IMR-90 (cell line): ENCODE data around the gene PEAK3. TPM values are rescaled to one million over a fixed set of nuclear protein-coding genes. Genes with fewer than 3 reads are reported as not detected.

Experiments
- ATAC-seq: fragments of 200-7000 bp; cut with Tn5 transposase; 2 replicates; pipeline ENCODE4 v1.9.1; 2020; ENCODE audit warnings: low read depth, mild to moderate bottlenecking, moderate library complexity
- BruUV-seq: library from RNA; stranded (reverse); fragments of 400-500 nt; replicated peaks from 2 replicates; lab custom pipeline; 2021; lab: Mats Ljungman, UMichigan
- CTCF ChIA-PET: fragments of 300-600 bp; formaldehyde crosslinking; extraction: SDS; loops from one replicate; lab custom pipeline; 2021; ENCODE audit warnings: antibody characterized with exemption; lab: Yijun Ruan, JAX
- POLR2A ChIA-PET: fragments of 300-600 bp; sonication (Branson Sonifier 250); formaldehyde crosslinking; loops from one replicate; lab custom pipeline; 2022; ENCODE audit warnings: antibody characterized with exemption; ENCODE audit not compliant: unreplicated experiment; lab: Charles Lee
- DNase-seq: peaks from one replicate; pipeline ENCODE4 v3.0.0; 2013
- H2AFZ ChIP-seq: replicated peaks from 2 replicates; pipeline ENCODE3; 2013; ENCODE audit warnings: low read length, mild to moderate bottlenecking; ENCODE audit not compliant: poor library complexity
- H2AK5ac ChIP-seq: 2 replicates; pipeline ENCODE4 v1.6.1; 2013; ENCODE audit warnings: low read depth, low read length, inconsistent platforms
- H2AK9ac ChIP-seq: replicated peaks from 2 replicates; pipeline ENCODE3; 2013; ENCODE audit warnings: mild to moderate bottlenecking, low read depth, low read length, moderate library complexity; ENCODE audit not compliant: poor library complexity
- H2BK120ac ChIP-seq: 2 replicates; pipeline ENCODE4 v1.6.1; 2013; ENCODE audit warnings: low read depth, low read length, inconsistent platforms
- H2BK15ac ChIP-seq: 3 replicates; pipeline ENCODE4 v1.6.1; 2013; ENCODE audit warnings: low read depth, low read length, inconsistent platforms
- H2BK20ac ChIP-seq: 2 replicates; pipeline ENCODE4 v1.6.1; 2013; ENCODE audit warnings: low read depth, mild to moderate bottlenecking, inconsistent platforms, low read length, moderate library complexity
- H2BK5ac ChIP-seq: 2 replicates; pipeline ENCODE4 v1.6.1; 2013; ENCODE audit warnings: mild to moderate bottlenecking, low read depth, low read length, inconsistent platforms; ENCODE audit not compliant: poor library complexity, severe bottlenecking
- H3K14ac ChIP-seq: replicated peaks from 2 replicates; pipeline ENCODE4 v1.6.1; 2013; ENCODE audit warnings: low read depth, low read length, inconsistent platforms
- H3K18ac ChIP-seq: 2 replicates; pipeline ENCODE4 v1.6.1; 2013; ENCODE audit warnings: low read depth, low read length, control low read depth
- H3K23ac ChIP-seq: 2 replicates; pipeline ENCODE4 v1.6.1; 2013; ENCODE audit warnings: low read depth, low read length, inconsistent platforms
- H3K27ac ChIP-seq: 2 replicates; pipeline ENCODE4 v1.5.1; 2013; ENCODE audit warnings: mild to moderate bottlenecking, control low read depth, low read length; ENCODE audit not compliant: insufficient read depth
- H3K27me3 ChIP-seq: 2 replicates; pipeline ENCODE4 v1.6.1; 2013; ENCODE audit warnings: low read length; ENCODE audit not compliant: control insufficient read depth, insufficient read depth
- H3K36me3 ChIP-seq: 2 replicates; pipeline ENCODE4 v1.6.1; 2013; ENCODE audit warnings: low read length, mixed read lengths; ENCODE audit not compliant: control insufficient read depth, insufficient read depth
- H3K4ac ChIP-seq: 2 replicates; pipeline ENCODE4 v1.6.1; 2013; ENCODE audit warnings: low read depth, low read length, inconsistent platforms
- H3K4me1 ChIP-seq: 2 replicates; pipeline ENCODE4 v1.6.1; 2013; ENCODE audit warnings: low read length, mixed read lengths; ENCODE audit not compliant: control insufficient read depth, insufficient read depth
- H3K4me2 ChIP-seq: 2 replicates; pipeline ENCODE4 v1.6.1; 2013; ENCODE audit warnings: low read depth, mild to moderate bottlenecking, control low read depth, low read length, moderate library complexity
- H3K4me3 ChIP-seq: 2 replicates; pipeline ENCODE4 v1.5.1; 2013; ENCODE audit warnings: low read depth, mild to moderate bottlenecking, control low read depth, low read length, moderate library complexity; ENCODE audit not compliant: insufficient read depth
- H3K56ac ChIP-seq: 2 replicates; pipeline ENCODE4 v1.6.1; 2013; ENCODE audit warnings: low read length, inconsistent platforms; ENCODE audit not compliant: insufficient read depth; ENCODE audit errors: extremely low read depth
- H3K79me1 ChIP-seq, 2 experiments: 2 replicates each; pipeline ENCODE4 v1.6.1; 2013; ENCODE audit warnings: low read length in 2 of 2, inconsistent platforms in 1 of 2, low read depth in 1 of 2
- H3K9ac ChIP-seq: 2 replicates; pipeline ENCODE4 v1.6.1; 2013; ENCODE audit warnings: low read depth, low read length, control low read depth
- H3K9me1 ChIP-seq: 2 replicates; pipeline ENCODE4 v1.6.1; 2013; ENCODE audit warnings: low read length, inconsistent platforms; ENCODE audit not compliant: insufficient read depth
- H3K9me3 ChIP-seq: 2 replicates; pipeline ENCODE4 v1.6.1; 2013; ENCODE audit warnings: low read length; ENCODE audit not compliant: control insufficient read depth, insufficient read depth
- H4K20me1 ChIP-seq: 2 replicates; pipeline ENCODE4 v1.6.1; 2013; ENCODE audit warnings: low read length, inconsistent platforms; ENCODE audit not compliant: insufficient read depth
- H4K5ac ChIP-seq: 2 replicates; pipeline ENCODE4 v1.6.1; 2013; ENCODE audit warnings: mild to moderate bottlenecking, low read depth, low read length, control low read depth
- H4K8ac ChIP-seq, 2 experiments: 2 replicates each; pipeline ENCODE4 v1.6.1; 2013; ENCODE audit warnings: low read depth in 2 of 2, low read length in 2 of 2, control low read depth in 1 of 2, inconsistent platforms in 1 of 2
- H4K91ac ChIP-seq: 2 replicates; pipeline ENCODE4 v1.6.1; 2013; ENCODE audit warnings: low read depth, low read length, inconsistent platforms; ENCODE audit not compliant: insufficient read depth
- CEBPB ChIP-seq: IDR thresholded peaks from 2 replicates; pipeline ENCODE4 v1.6.1; 2012; ENCODE audit warnings: low read depth, low read length, improper control_type of control experiment
- CHD1 ChIP-seq: IDR thresholded peaks from 2 replicates; pipeline ENCODE4 v1.6.1; 2012; ENCODE audit warnings: low read depth, low read length, improper control_type of control experiment
- MAFK ChIP-seq: IDR thresholded peaks from 2 replicates; pipeline ENCODE4 v1.6.1; 2012; ENCODE audit warnings: low read depth, low read length, improper control_type of control experiment
- MXI1 ChIP-seq: IDR thresholded peaks from 2 replicates; pipeline ENCODE4 v1.6.1; 2012; ENCODE audit warnings: low read depth, mild to moderate bottlenecking, low read length, moderate library complexity, borderline replicate concordance
- NFE2L2 ChIP-seq: fragments of 150-350 bp; IDR thresholded peaks from 2 replicates; pipeline ENCODE4 v1.6.1; 2016; ENCODE audit warnings: low read depth, mild to moderate bottlenecking, low read length
- SMC3 ChIP-seq: fragments of 150-350 bp; IDR thresholded peaks from 2 replicates; pipeline ENCODE4 v1.6.1; 2016; ENCODE audit warnings: low read depth, mild to moderate bottlenecking, antibody characterized with exemption, low read length, moderate library complexity
- WGBS, 2 experiments: methylation state at CpG; one replicate each; pipeline versions ENCODE4 v1.1.5 to v1.1.7; 2013; ENCODE audit warnings: missing lambda C conversion rate in 2 of 2; ENCODE audit not compliant: insufficient read length in 1 of 2; ENCODE audit errors: extremely low coverage in 2 of 2; 5-methylcytosine and 5-hydroxymethylcytosine counted together
- dilution Hi-C: fragments of 300-500 bp; cut with HindIII; formaldehyde crosslinking; loops from one replicate; pipeline ENCODE4 v1.14.3; 2018; ENCODE audit warnings: low sequenced_read_pairs; ENCODE audit not compliant: unreplicated experiment
- in situ Hi-C: fragments of 300-500 bp; cut with MboI; formaldehyde crosslinking; loops from 3 replicates; pipeline ENCODE4 v1.14.3; 2019; ENCODE audit warnings: low sequenced_read_pairs, inconsistent platforms, mixed read lengths
- intact Hi-C: fragments of 100-400 bp; cut with micrococcal nuclease; formaldehyde crosslinking; loops from 2 replicates; pipeline ENCODE4 v1.10.0; 2022
- polyA plus RNA-seq, 3 experiments: library from polyadenylated mRNA; depleted of rRNA; stranded (reverse); fragments of >200 nt; gene quantifications; 2 replicates each; pipeline ENCODE4 v1.2.3, GENCODE V29; 2012; ENCODE audit warnings: low replicate concordance in 1 of 3
- total RNA-seq: library from RNA; depleted of rRNA; stranded (reverse); fragments of >200 nt; gene quantifications from 2 replicates; pipeline ENCODE4 v1.2.3, GENCODE V29; 2012

The PEAK3 gene
- total and polyA plus RNA-seq, 2 of the 4 experiments (the other 2 are of a cell fraction): under 0.01 to 0.09 TPM

DNA sequence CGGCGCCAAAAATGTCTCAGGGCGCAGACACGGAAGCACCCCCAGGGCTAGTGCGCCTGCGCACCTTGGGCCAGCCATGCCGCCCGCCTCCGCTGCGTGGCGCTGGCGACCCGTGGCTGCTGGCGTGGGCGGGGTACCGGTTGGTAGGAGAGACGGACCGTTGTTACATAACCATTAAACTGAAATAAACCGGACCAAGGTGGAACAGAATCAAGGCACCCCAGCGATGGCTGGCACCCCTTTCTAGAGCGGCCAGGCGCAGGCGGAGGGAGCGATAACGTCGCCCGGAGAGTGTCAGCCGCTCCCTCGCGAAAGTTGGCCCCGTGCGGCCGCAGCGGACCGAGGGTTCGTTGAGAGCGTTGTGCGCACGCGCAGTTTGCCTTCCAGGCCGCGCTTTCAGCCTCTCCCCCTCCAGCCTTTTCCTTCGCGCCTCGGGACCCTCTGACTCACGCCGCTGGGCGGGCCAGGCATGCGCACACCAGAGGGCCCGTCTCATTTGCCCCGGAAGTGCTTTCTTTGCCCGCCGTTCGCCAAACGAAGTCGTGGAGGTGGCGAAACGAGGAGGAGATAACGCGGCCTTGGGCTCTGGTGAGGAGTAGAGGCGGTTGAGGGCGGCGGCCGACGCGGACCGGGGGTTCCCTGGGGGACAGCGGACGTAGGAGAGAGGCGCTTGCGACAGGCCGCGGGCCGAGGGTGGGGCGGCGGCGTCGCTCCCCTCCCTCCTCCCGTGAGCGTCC is 45.5 kb downstream of the PEAK3 start, which contains the start of the genes PLEKHJ1 and SF3A2 (continued):
- peak; percentile 74 for TF ChIP-seq SMC3
- TF ChIP-seq MAFK: no peak
- no peak for TF ChIP-seq CHD1

DNA sequence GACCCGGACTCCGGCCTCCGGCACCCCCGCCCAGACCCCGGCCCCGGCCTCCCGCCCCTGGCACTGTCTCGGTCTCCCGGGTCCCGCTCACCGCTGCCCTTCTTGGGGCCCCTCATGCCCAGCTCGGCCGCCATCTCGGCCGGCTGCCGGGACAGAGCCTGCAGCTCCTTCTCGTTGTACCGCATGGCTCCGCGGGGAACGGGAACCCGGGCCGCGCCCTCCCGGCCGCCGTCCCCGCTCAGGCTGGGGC is 46.0 kb downstream of the PEAK3 start:
- Histone ChIP-seq H3K4me1 (peaks cover 20% of the 10 kb centered on the region), H3K14ac (peak overlapping the region; percentile 30; the same call in 1 of the 2 replicates), H2AK9ac (peak overlapping the region; percentile 90), H3K27ac (peak overlapping the region; percentile 73), H4K91ac (no peak overlapping the region; the same call in 1 of the 2 replicates), H3K9me3 (no peaks in the 10 kb centered on the region), H3K4me2 (no peak overlapping the region), H3K23ac (0 out of 2 replicates have a peak overlapping the region, but pooled peaks have one; percentile 50), H3K9ac (peak overlapping the region; percentile 75), H4K8ac (peak overlapping the region in 1 of 2 experiments; percentile 62; a peak in 2 of 4 replicates), H3K79me1 (peaks cover 0 to 67% of the 10 kb centered on the region in 2 experiments; a peak in 3 of 4 replicates), H3K56ac (no peak overlapping the region), H3K36me3 (peaks cover 26% of the 10 kb centered on the region), H4K20me1 (peaks cover 47% of the 10 kb centered on the region), H3K4me3 (peak overlapping the region; percentile 67), H3K18ac (no peak overlapping the region), H4K5ac (no peak overlapping the region), H2BK15ac (no peak overlapping the region), H2BK5ac (peak overlapping the region; percentile 29), H2BK20ac (no peak overlapping the region), H3K4ac (peak overlapping the region; percentile 59; the same call in 1 of the 2 replicates), H2AFZ (peak overlapping the region; percentile 99), H3K9me1 (peaks cover 13% of the 10 kb centered on the region), H3K27me3 (no peaks in the 10 kb centered on the region), H2BK120ac (no peak overlapping the region), H2AK5ac (no peak overlapping the region)
- POLR2A ChIA-PET: no interaction called here
- CTCF ChIA-PET: interaction anchor here (0.6 to 1.0 kb wide), 4 partner anchors 55 to 84 kb away, joined by 3 to 4 read pairs (median 4); partner anchors contain the start of gene AP3D1
- no peak for DNase-seq
- in situ Hi-C loops: no loop called here
- no TSS peak for BruUV-seq
- no peak for TF ChIP-seq NFE2L2
- TF ChIP-seq CHD1: no peak
- TF ChIP-seq MXI1: peak; percentile 97
- no peak for TF ChIP-seq CEBPB
- TF ChIP-seq SMC3: no peak
- dilution Hi-C loops: no loop called here
- 1% methylated on average over 18 of the region's 28 CpGs; no CpG with 5 or more reads in 1 of the 2 experiments for WGBS, 2 experiments
- intact Hi-C loops: loop anchor here (1.0 to 5.0 kb wide), 5 partner anchors 37 to 376 kb away; no protein-coding TSS in a partner anchor
- ATAC-seq: no peak
